Activated effector memory CD4-positive, alpha-beta T cell treated with anti-CD3 and anti-CD28 coated beads, Interleukin-2, amount 50 U/mL, for 16 hours (primary cell): ENCODE measurements around the gene MAP4.
"Not testable (repeated sequence)": the region's sequence is repeated elsewhere in the genome, so short reads cannot be mapped to it uniquely, and the experiment has no call there.

ENCODE experiments used
- DNase-seq: peaks from one replicate; pipeline ENCODE4 v3.0.0-alpha.2; 2020

The MAP4 gene

GRCh38 chr3:47895241-47895640 lies 121.0 kb downstream of the MAP4 start:
- no peak for DNase-seq

GRCh38 chr3:47892286-47893040 lies 123.8 kb downstream of the MAP4 start:
- no peak for DNase-seq

DNA sequence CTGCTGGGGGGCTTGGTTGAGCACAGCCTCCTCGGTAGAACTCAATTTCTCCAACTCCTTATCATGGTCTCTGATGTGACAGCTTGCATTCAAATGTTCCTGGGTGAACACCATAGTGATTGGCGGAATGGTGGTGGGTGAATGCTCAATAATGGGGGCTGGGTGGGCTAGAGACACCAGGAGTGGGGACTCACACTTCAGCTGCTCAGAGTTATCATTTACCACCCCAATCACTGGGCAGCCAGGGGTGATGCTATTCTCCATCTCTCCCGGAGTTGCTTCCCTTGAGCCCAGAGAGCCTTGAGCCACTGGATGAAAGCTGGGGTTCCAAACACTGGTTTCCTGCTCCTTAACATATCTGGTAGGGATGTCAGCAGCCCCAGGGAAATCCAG lies 124.6 kb downstream of the MAP4 start:
- no peak for DNase-seq

- no peak for DNase-seq
Measured at GRCh38 chr3:47890828-47891612, 125.2 kb downstream of the MAP4 start.

GRCh38 chr3:47890126-47890827 lies 125.9 kb downstream of the MAP4 start:
- DNase-seq: no peak

- no peak for DNase-seq
Measured at GRCh38 chr3:47888986-47889757, 127.0 kb downstream of the MAP4 start.

- DNase-seq: not testable (repeated sequence)
Measured at GRCh38 chr3:47887991-47888390, 128.2 kb downstream of the MAP4 start.

DNA sequence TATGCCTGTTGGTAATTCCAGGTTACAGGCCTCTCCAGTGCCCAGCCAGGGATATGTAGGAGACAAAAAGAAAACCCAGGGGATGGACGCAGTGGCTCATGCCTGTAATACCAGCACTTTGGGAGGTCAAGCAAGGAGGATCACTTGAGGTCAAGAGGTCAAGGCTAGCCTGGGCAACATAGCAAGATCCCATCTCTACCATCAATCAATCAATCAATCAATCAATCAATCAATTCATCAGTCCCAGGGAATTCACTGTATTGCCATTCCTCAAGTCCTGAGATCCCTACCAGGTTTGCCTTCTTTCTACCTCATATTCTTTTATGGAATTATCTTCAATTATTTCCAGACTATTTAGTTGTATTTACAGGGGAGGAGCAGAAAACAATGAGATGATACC lies 131.0 kb downstream of the MAP4 start:
- no peak for DNase-seq

GRCh38 chr3:47884603-47885002 lies 131.6 kb downstream of the MAP4 start:
- no peak for DNase-seq

- DNase-seq: no peak
Measured at GRCh38 chr3:47882338-47882737, 133.9 kb downstream of the MAP4 start.

DNA sequence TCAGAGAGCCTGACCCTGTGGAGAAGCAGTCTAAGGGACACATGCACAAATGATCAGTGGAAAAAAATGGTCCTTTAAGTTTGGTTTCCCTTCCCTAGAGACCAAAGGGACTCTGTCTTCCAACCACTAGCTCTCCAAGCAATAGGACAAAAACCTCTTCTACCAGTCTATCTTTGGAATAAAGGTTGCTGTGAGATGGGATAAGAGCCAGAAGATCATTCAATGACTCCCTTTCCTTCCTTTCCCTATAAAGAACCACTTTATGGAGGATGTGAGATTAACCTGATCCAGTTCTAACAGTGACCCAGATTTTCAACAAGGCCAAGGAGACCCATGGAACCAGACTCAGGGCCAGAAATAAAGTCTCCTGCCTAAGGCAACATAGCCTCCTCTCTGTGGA lies 138.5 kb downstream of the MAP4 start:
- no peak for DNase-seq

DNA sequence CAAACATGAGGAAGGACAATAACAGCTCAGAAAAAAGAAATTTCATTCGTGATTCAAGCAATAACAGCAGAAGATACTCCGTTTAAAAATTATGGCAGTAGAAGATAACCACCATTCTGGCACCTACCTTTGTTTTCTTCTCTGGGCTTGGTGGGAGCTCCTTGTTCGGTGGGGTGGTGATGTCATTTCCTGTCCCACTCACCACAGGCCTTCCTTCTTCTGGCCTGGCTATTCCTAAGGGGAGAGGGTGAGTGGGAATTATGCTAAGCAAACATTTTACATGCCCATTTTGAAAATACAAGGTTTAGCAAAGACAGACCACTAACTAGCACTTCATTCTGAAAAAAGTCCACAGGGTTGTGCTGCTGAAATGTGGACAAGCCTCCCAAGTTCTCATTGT lies 138.9 kb downstream of the MAP4 start:
- no peak for DNase-seq

- DNase-seq: no peak
Measured at GRCh38 chr3:47874913-47875312, 141.3 kb downstream of the MAP4 start.

GRCh38 chr3:47874438-47874837 lies 141.8 kb downstream of the MAP4 start:
- no peak for DNase-seq

DNA sequence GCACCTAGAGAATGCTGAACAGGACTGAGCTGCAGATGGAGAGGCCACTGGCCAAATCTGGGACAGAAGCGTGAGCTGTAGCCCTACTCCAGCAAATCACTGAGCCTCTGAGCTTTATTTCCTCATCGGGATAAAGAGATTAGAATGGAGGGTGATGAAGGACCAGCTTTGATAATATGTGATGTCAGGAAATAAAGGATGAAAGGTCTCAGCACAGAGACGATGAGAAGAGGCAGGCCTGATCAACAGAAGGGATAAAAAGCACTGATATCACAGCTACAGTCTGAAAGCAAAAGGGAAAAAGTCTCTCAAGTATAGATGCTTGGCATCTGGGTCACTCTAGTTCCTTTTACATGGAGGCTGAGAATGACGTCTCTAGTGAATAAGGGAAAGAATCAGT lies 143.3 kb downstream of the MAP4 start:
- no peak for DNase-seq

- DNase-seq: no peak
Measured at GRCh38 chr3:47871389-47871788, 144.8 kb downstream of the MAP4 start.

- no peak for DNase-seq
Measured at GRCh38 chr3:47870702-47871260, 145.4 kb downstream of the MAP4 start.

GRCh38 chr3:47870156-47870555 lies 146.1 kb downstream of the MAP4 start:
- DNase-seq: no peak

DNA sequence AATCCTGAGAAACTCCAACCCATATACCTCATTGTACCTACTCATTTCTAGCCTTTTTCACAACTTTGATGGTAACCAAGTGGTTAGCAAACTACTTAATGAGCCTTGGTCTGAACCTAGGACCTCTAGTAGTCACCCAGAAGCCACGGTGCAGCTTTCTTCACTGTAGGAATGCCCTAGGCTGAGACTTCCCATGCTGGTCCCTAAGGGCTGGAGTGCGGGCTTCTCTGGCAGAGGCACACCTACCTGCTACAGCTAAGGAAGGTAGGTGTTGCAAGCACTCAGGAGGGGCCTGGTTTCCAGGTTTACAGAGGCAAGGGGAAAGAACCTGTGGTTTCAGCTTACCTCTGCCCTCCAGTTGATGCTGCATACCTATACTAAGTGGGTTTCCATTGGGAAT lies 147.9 kb downstream of the MAP4 start:
- DNase-seq: no peak

GRCh38 chr3:47867451-47868044 lies 148.7 kb downstream of the MAP4 start:
- DNase-seq: no peak

DNA sequence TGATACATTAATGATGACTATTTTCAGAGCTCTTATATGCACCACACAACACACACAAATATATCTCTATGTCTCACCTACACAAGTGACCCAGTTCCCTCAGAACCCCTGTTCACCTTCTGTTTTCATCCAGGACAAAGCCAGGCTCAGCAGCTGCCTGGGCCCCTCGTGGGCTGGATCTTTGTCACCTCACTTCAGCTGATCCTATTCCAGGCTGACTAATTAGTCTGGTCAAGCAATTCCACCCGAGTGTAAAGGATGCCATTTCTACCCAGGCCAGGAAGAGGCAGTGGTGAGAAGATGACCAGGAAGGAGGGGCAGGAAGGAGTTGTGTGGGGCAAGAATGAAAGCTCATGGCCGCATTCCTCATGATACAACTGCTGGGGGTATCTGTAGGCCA lies 151.0 kb downstream of the MAP4 start:
- no peak for DNase-seq
